Calu3 (cell line): ENCODE measurements around the gene MACROH2A2. TPM values are rescaled to one million over a fixed set of nuclear protein-coding genes. Genes with fewer than 3 reads are reported as not detected.
"Not testable (repeated sequence)": the region's sequence is repeated elsewhere in the genome, so short reads cannot be mapped to it uniquely, and the experiment has no call there.

Source experiments
- BruUV-seq: library from RNA; stranded (reverse); fragments of 400-500 nt; replicated peaks from 2 replicates; lab custom pipeline; 2021; lab: Mats Ljungman, UMichigan
- CTCF ChIA-PET: fragments of 300-600 bp; sonication (Branson Sonifier 250); formaldehyde crosslinking; loops from one replicate; lab custom pipeline; 2022; ENCODE audit warnings: antibody characterized with exemption; lab: Charles Lee
- DNase-seq: peaks from one replicate; pipeline ENCODE4 v3.0.0; 2022
- H3K27ac Mint-ChIP-seq: one replicate; pipeline ENCODE4 v1.8.0; 2022; ENCODE audit warnings: mixed read lengths; ENCODE audit not compliant: unreplicated experiment
- H3K27me3 Mint-ChIP-seq: one replicate; pipeline ENCODE4 v1.8.0; 2022; ENCODE audit warnings: mixed read lengths; ENCODE audit not compliant: unreplicated experiment
- H3K36me3 Mint-ChIP-seq: one replicate; pipeline ENCODE4 v1.8.0; 2022; ENCODE audit warnings: mild to moderate bottlenecking, moderate library complexity, mixed read lengths; ENCODE audit not compliant: insufficient read depth, unreplicated experiment
- H3K4me1 Mint-ChIP-seq: one replicate; pipeline ENCODE4 v1.8.0; 2022; ENCODE audit warnings: mild to moderate bottlenecking, low read depth, mixed read lengths; ENCODE audit not compliant: unreplicated experiment
- H3K4me3 Mint-ChIP-seq: one replicate; pipeline ENCODE4 v1.8.0; 2022; ENCODE audit warnings: mild to moderate bottlenecking, low read depth, moderate library complexity, mixed read lengths; ENCODE audit not compliant: unreplicated experiment
- H3K9me3 Mint-ChIP-seq: one replicate; pipeline ENCODE4 v1.8.0; 2022; ENCODE audit warnings: low read depth, mixed read lengths; ENCODE audit not compliant: unreplicated experiment
- intact Hi-C: fragments of 100-400 bp; cut with micrococcal nuclease; formaldehyde crosslinking; loops from one replicate; pipeline ENCODE4 v1.10.0; 2022; ENCODE audit not compliant: unreplicated experiment
- total RNA-seq: library from RNA; stranded (reverse); gene quantifications from 2 replicates; pipeline ENCODE4 v1.2.3, GENCODE V29; 2022
- TF ChIP-seq, protein P1 (sequence below): fragments of 200-600 bp; IDR thresholded peaks from one replicate; pipeline ENCODE4 v1.8.0; 2022; ENCODE audit warnings: antibody characterized with exemption; ENCODE audit not compliant: unreplicated experiment

The MACROH2A2 gene
- total RNA-seq, 1 experiment from 2014 or later = 24.5 TPM

GRCh38 chr10:70074971-70075370, 22.3 kb downstream of the MACROH2A2 start:
- intact Hi-C loops = no loop called here
- Mint-ChIP-seq H3K4me1 (peaks cover 8% of the 10 kb centered on the region), H3K9me3 (no peaks in the 10 kb centered on the region), H3K4me3 (no peak overlapping the region), H3K36me3 (no peaks in the 10 kb centered on the region), H3K27ac (no peak overlapping the region), H3K27me3 (peaks cover 20% of the 10 kb centered on the region)
- CTCF ChIA-PET = interaction anchor here (1.4 kb wide), 1 partner anchor 22 kb away, joined by 3 read pairs; the partner anchor contains the start of gene MACROH2A2
- TF ChIP-seq, protein P1, sequence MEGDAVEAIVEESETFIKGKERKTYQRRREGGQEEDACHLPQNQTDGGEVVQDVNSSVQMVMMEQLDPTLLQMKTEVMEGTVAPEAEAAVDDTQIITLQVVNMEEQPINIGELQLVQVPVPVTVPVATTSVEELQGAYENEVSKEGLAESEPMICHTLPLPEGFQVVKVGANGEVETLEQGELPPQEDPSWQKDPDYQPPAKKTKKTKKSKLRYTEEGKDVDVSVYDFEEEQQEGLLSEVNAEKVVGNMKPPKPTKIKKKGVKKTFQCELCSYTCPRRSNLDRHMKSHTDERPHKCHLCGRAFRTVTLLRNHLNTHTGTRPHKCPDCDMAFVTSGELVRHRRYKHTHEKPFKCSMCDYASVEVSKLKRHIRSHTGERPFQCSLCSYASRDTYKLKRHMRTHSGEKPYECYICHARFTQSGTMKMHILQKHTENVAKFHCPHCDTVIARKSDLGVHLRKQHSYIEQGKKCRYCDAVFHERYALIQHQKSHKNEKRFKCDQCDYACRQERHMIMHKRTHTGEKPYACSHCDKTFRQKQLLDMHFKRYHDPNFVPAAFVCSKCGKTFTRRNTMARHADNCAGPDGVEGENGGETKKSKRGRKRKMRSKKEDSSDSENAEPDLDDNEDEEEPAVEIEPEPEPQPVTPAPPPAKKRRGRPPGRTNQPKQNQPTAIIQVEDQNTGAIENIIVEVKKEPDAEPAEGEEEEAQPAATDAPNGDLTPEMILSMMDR = no peak
- DNase-seq = no peak
- no TSS peak for BruUV-seq

- no peak for DNase-seq
- no peaks in the 10 kb centered on the region for H3K36me3 Mint-ChIP-seq
- CTCF ChIA-PET = no interaction called here
- intact Hi-C loops = no loop called here
- TF ChIP-seq, protein P1 = no peak
- peaks cover 20% of the 10 kb centered on the region for H3K27me3 Mint-ChIP-seq
- H3K9me3 Mint-ChIP-seq = no peaks in the 10 kb centered on the region
- H3K4me3 Mint-ChIP-seq = no peak overlapping the region
- peaks cover 8% of the 10 kb centered on the region for H3K4me1 Mint-ChIP-seq
- no TSS peak for BruUV-seq
- no peak overlapping the region for H3K27ac Mint-ChIP-seq
Measured at GRCh38 chr10:70078329-70078728, 25.7 kb downstream of the MACROH2A2 start.

DNA sequence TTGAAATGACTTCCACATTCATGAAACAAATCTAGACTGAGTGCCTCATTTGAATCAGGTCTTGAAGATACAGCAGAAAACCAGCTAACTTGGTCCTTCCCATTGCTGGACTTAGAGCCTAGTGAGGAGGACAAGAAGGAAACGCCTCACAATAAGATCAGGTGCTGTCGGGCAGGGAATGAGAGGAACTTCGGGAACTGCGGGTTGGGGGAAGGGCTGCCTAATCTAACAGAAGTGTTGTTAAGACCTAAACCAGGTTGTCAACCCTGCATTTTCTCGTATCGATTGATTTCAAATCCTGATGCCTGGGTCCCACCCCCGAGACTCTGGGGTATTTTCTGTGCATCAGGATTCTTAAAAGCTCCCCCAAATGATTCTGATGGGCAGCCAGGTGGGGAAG, 26.3 kb downstream of the MACROH2A2 start:
- no peak for DNase-seq
- Mint-ChIP-seq H3K27me3 (peaks cover 19% of the 10 kb centered on the region), H3K36me3 (no peaks in the 10 kb centered on the region), H3K4me3 (no peak overlapping the region), H3K9me3 (no peaks in the 10 kb centered on the region), H3K4me1 (peaks cover 8% of the 10 kb centered on the region), H3K27ac (no peak overlapping the region)
- TF ChIP-seq, protein P1 = no peak
- no TSS peak for BruUV-seq
- CTCF ChIA-PET = interaction anchor here (0.5 kb wide), 1 partner anchor 144 kb away, joined by 5 read pairs; no protein-coding TSS in a partner anchor
- intact Hi-C loops = no loop called here

DNA sequence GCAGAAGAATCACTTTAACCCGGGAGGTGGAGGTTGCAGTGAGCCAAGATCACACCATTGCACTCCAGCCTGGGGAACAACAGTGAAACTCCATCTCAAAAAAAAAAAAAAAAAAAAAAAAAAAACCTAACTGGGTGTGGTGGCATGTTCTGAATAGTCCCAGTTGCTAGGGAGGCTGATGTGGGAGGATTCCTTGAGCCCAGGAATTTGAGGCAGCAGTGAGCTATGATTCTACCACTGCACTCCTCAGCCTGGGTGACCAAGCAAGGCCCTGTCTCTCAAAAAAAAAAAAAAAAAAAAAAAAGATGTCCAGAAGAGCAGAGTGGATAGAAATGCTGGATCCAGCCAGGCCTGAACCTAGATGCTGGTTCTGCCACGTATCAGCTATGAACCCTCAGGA, 28.1 kb downstream of the MACROH2A2 start:
- H3K4me1 Mint-ChIP-seq, intact Hi-C loops, DNase-seq, H3K9me3 Mint-ChIP-seq, BruUV-seq, H3K27ac Mint-ChIP-seq, H3K4me3 Mint-ChIP-seq, H3K36me3 Mint-ChIP-seq: not testable (repeated sequence)
- CTCF ChIA-PET = interaction anchor here (0.6 kb wide), 3 partner anchors 28 to 61 kb away, joined by 4 to 5 read pairs (median 5); partner anchors contain the start of gene MACROH2A2
- peaks cover 13% of the 10 kb centered on the region for H3K27me3 Mint-ChIP-seq

- DNase-seq = no peak
- Mint-ChIP-seq H3K36me3 (no peaks in the 10 kb centered on the region), H3K27ac (no peak overlapping the region), H3K4me1 (peaks cover 2% of the 10 kb centered on the region), H3K4me3 (no peak overlapping the region), H3K27me3 (peaks cover 13% of the 10 kb centered on the region), H3K9me3 (no peaks in the 10 kb centered on the region)
- CTCF ChIA-PET = interaction anchor here (0.7 kb wide), 1 partner anchor 62 kb away, joined by 3 read pairs; the partner anchor contains the start of gene TYSND1
- intact Hi-C loops = no loop called here
- BruUV-seq = no TSS peak
- TF ChIP-seq, protein P1 = no peak
Measured at GRCh38 chr10:70084189-70084588, 31.5 kb downstream of the MACROH2A2 start.
